NCI-H2081 treated with DMSO at 0.1 percent for 48 hours (cell line): ENCODE results near the gene ZGLP1.

Source experiments
- DNase-seq: peaks from one replicate; lab custom pipeline; 2025; lab: John Stamatoyannopoulos, UW

Gene ZGLP1

GRCh38 chr19:10327793-10328192, 18.2 kb upstream of the ZGLP1 start:
- DNase-seq: no peak

DNA sequence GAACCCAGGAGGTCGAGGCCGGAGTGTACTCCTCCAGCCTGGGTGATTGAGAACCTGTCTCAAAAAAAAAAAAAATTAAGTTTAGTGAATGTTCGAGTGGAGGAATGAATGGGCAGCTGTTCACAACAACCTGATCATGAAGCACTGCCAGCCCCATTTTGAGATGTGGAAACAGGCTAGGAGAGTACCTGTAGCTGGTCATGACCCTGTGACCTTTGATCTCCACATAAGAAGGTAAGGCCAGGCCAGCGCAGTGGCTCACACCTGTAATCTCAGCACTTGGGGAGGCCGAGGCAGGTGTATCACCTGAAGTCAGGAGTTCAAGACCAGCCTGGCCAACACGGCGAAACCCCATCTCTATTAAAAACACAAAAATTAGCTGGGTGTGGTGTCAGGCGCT, 16.1 kb upstream of the ZGLP1 start:
- DNase-seq: no peak

DNA sequence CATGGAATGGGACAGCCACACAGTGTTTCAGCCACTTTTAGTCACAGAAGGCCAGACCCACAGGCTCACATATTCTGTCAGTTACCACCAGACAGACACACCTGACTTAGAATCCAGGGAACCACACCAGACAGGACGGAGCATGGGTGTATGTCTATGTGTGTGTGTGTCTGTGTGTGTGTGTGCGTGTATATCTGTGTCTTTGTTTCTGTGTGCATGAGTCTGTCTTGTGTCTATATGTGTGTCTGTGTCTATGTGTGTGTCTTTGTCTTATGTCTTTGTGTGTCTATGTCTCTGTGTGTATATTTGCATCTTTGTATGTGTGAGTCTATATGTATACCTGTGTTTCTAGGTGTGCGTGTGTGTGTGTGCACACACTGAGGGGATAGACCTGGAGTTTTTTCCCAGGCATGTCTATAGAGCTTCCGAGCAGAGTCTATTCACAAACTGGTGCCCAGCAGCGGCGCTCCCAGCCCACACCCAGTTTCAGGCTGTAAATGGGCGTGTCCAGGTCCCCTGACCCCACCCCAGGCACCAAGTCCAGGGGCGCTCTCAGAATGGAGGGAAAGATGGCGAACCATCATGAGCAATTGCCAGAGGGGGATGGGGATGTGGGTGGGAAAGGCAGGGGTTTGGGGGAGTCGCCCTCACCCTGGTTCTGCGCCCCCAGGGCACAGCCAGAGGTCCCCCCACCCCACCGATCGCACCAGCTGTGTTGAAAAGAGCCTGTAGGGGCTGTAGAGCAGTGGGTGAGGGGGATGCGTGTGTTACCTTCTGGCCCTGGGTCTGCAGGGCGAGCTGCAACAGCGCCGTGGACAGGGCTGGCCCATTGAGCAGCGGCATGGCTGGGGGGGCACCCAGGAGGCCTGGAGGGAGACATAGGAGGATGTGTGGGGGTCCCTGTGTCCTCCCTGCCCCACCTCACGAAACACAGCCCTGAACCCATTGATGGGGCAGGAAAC, 12.5 kb upstream of the ZGLP1 start:
- no peak for DNase-seq

DNA sequence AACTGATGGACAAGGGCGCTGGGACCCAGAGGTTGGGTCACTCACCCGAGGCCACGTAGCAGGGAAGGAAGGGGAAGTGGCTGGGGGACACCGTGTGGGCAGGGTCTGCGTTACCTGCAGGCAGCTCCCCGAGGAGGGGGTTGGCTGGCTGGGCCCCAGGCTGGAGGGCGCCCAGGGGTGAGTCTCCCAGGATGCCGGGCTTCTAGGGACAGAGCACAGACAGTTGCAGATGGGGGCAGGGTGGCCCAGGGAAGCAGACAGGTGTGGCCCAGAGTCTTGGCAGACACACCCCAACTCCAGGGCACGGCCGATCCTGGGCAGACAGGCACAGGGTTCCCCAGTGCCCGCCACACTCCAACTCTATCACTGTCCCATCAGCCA, 11.8 kb upstream of the ZGLP1 start:
- no peak for DNase-seq

- DNase-seq: no peak
Measured at GRCh38 chr19:10320602-10321416, 11.2 kb upstream of the ZGLP1 start.

- no peak for DNase-seq
Measured at GRCh38 chr19:10318807-10319682, 9.4 kb upstream of the ZGLP1 start.

DNA sequence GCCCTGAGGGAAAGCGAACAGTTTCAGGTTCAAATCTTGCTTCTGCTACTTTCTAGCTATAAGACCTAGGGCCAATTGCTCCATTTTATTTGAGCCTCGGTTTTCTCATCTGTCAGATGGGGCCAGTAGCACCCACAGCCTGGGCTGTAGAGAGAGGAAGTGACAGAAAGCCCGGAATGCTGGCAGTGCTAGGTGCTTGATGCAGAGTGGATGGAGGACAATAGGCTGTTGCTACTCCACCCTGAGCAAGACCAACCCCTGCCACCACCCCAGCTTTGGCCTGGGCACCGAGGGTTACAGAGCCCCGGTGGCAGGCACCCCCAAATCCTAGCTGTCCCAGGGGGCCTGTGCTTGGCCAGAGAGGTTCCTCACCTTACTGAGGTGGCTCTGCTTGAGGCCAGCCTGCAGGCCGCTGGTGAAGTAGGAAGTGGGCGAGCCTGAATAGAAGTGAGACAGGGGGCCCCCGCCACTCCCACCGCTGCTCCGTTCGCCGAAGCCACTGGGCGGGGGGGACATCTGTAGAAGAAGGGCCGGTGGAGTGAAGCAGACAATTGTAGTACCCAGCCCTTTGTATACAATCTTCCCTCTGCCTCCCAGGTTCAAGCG, 8.3 kb upstream of the ZGLP1 start:
- no peak for DNase-seq

- no peak for DNase-seq
Measured at GRCh38 chr19:10317045-10317856, 7.6 kb upstream of the ZGLP1 start.

- no peak for DNase-seq
Measured at GRCh38 chr19:10316229-10317044, 6.8 kb upstream of the ZGLP1 start.

DNA sequence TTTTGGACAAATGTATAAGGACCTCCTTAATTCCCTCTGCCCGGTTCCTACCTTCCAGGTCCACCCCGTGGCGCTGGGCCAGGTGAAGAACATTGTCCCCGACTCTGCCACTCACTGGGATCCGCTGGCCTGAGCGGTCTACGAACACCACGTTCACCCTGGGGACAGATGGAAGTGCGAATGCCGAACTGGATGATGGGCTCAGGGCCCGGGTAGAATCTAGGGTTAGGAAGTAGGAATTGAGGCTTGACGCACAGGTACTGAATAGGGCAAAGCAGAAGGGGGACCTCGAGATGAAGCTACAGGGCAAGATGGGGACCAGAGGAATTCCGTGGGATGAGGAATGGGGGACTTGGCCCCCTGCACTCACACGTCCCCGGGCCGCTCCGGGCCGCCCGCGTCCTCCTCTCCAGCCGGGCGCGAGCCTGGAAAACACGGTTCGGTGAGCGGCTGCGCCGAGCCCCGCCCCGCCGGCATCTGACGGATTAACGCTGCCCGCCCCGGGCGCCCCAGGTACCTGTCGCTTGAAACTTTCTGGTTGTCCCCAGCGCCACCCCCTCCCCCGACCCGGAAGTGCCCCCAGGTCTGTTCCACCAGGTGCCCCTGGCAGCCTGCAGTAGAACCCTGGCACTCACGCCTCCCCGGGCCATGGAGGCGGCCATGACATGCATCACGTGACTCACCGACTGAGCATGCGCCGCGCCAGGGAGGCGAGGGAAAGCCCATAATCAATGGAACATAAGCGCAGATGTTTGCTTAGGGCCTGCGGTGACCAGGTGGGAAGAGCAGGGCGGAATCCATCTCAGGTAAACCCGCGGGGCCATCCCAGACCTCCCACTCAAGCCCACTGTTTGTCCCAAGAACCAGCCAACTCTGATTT, 6.0 kb upstream of the ZGLP1 start, which contains the start of gene FDX2:
Gene FDX2 (minus strand): TSS at position 681 of the 880 bp plus-strand sequence. CDS start 19 bp downstream, at position 662.
- peak; percentile 83 for DNase-seq

DNA sequence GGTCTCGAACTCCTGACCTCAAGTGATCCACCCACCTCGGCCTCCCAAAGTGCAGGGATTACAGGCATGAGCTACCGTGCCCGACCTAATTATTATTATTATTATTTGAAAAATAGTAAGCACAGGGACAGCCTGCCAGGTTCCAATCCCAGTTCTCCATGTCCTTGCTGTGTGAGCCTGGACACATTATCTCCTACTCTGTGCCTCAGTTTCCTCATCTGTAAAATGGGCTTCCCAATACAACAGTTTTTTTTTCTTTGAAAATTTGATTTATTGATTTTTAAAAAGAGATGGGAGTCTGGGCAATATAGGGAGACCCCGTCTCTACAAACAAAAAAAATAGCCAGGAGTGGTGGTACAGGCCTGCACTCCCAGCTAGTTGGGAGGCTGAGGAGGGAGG, 3.3 kb downstream of the ZGLP1 start:
- DNase-seq: no peak

- DNase-seq: no peak
Measured at GRCh38 chr19:10305139-10305806, 4.3 kb downstream of the ZGLP1 start.

DNA sequence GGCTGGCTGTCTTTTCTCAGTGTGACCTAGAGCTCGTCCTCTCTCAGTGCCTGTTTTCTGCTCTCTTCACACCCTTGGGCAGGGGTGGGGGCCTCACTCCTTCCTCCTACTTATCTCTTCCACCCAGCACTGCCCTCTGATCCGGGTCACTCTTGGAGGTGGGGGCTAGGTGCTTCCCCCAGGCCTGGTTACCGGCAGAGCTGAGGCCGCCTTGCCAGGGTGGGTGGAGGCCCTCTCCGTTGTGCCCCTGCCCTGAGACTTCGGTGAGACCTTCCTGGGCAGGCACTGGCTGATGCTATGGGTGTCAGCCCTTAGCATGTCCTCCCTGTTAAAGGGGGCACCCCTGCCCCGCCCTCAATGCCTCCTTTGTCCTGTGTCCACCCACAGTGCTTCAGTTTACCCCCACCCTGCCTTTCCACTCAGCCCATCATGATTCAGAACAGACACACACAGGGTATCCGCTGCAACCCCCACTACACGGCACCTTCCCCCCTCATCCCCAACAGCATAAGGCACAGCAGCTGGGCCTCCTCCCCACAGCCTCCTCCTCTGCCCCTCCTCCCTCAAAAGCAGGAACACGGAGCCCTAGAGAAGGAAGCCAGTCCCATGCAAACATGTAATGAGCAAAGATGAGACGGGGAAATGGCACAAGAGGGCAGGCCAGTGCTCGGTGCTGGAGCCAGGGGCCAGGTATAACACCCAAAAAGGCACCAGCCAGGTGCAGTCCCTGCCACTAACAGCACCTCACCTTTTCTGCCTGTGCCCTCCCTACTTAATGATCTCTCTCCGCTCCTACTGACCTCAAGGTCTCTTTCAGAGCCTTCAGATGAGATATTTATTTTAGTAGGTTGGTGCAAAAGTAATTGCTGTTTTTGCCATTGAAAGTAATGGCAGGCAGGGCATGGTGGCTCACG, 9.8 kb downstream of the ZGLP1 start:
- DNase-seq: no peak

GRCh38 chr19:10295847-10296591, 13.6 kb downstream of the ZGLP1 start:
- DNase-seq: no peak

DNA sequence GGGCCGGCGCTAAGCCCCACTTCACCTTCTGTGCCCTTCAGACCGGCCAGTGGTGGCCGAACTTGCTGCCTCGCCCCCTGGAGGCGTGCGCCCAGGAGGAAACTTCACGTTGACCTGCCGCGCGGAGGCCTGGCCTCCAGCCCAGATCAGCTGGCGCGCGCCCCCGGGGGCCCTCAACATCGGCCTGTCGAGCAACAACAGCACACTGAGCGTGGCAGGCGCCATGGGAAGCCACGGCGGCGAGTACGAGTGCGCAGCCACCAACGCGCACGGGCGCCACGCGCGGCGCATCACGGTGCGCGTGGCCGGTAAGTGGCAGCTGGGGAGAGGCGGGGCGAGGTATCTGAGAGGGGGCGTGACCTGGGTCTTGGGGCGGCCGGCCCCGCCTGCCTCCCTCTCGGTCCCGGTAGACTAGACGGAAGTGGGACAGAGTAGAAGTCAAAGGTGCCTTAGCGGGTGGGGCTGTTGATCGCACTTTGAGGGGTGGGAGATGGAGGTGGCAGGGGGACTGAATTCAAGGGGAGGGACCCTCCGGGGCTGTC, 14.2 kb downstream of the ZGLP1 start:
- no peak for DNase-seq

- DNase-seq: no peak
Measured at GRCh38 chr19:10294368-10294697, 15.3 kb downstream of the ZGLP1 start.
